ENCODE measurements around the gene TMEM141.

TMEM141 gene

DNA sequence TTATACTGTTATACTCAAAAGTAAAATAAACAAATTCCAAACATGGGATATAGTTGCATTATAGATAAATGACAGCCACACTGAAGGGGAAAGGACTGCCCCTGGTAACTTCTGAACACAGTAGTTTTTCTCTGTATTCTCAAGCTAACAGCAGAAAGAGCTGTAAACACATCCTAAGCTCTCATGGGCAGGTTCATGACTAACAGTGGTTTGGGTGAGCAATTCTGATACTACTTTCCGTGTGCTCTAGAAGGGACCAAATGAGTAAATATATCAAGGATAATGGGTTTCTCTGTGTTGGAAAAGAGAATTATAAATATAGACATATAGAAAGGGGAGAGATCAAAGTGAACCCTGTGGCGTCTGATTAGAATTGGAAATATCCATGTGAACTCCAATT lies 40.6 kb upstream of the TMEM141 start:
- Histone ChIP-seq H3K9me2 (ENCODE audit: low read depth, low read length) (no peaks in the 10 kb centered on the region), H3K9ac (ENCODE audit: low read length) (no peak overlapping the region), H3K36me3 (ENCODE audit: insufficient read depth, low read length) (peaks cover 2% of the 10 kb centered on the region; the same call in 1 of the 2 replicates), H3K4me2 (ENCODE audit: low read length) (no peak overlapping the region), H3K79me2 (ENCODE audit: insufficient read depth, low read length) (no peaks in the 10 kb centered on the region), H2AFZ (ENCODE audit: low read length) (no peak overlapping the region), H3K9me3 (ENCODE audit: low read length) (peaks cover 13% of the 10 kb centered on the region), H3K4me3 (ENCODE audit: low read depth, low read length, poor library complexity, severe bottlenecking) (no peak overlapping the region), H3K27me3 (ENCODE audit: insufficient read depth, low read length) (peaks cover 36% of the 10 kb centered on the region; the same call in 1 of the 2 replicates), H3F3A (ENCODE audit: insufficient read depth, low read length) (no peaks in the 10 kb centered on the region), H4K20me1 (ENCODE audit: insufficient read depth, low read length) (no peaks in the 10 kb centered on the region), H3K4me1 (ENCODE audit: insufficient read depth, low read length, severe bottlenecking) (no peaks in the 10 kb centered on the region), H3K27ac (ENCODE audit: low read depth, low read length, poor library complexity, severe bottlenecking) (no peak overlapping the region)
- no peak for TF ChIP-seq EZH2 (IDR thresholded peaks at IDR 0.05; ENCODE audit: borderline replicate concordance, low read length)
- TF ChIP-seq, protein P1, sequence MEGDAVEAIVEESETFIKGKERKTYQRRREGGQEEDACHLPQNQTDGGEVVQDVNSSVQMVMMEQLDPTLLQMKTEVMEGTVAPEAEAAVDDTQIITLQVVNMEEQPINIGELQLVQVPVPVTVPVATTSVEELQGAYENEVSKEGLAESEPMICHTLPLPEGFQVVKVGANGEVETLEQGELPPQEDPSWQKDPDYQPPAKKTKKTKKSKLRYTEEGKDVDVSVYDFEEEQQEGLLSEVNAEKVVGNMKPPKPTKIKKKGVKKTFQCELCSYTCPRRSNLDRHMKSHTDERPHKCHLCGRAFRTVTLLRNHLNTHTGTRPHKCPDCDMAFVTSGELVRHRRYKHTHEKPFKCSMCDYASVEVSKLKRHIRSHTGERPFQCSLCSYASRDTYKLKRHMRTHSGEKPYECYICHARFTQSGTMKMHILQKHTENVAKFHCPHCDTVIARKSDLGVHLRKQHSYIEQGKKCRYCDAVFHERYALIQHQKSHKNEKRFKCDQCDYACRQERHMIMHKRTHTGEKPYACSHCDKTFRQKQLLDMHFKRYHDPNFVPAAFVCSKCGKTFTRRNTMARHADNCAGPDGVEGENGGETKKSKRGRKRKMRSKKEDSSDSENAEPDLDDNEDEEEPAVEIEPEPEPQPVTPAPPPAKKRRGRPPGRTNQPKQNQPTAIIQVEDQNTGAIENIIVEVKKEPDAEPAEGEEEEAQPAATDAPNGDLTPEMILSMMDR (IDR thresholded peaks at IDR 0.05; ENCODE audit: low read length), result no peak

DNA sequence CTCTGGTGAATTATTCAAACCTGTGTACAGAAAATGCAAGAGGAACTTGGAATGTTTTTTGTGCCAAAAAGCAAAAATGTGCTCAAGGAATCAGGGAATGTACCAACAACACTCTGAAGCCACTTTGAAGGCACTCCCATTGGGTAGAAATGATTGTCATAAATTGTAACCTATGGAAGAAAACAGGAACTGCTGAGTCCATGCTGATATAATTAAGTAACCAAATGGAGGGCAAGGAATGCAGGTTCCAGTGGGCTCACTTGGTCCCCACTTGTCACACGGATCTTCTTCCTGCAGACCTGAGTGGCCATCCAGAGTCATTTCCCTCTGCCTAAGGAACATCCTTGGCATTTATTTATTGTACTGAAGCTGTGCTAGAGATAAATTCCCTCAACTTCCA lies 39.9 kb upstream of the TMEM141 start:
- Histone ChIP-seq H3K4me3 (ENCODE audit: low read depth, low read length, poor library complexity, severe bottlenecking) (no peak overlapping the region), H3K27ac (ENCODE audit: low read depth, low read length, poor library complexity, severe bottlenecking) (no peak overlapping the region), H3K9me2 (ENCODE audit: low read depth, low read length) (no peaks in the 10 kb centered on the region), H2AFZ (ENCODE audit: low read length) (no peak overlapping the region), H3K4me2 (ENCODE audit: low read length) (no peak overlapping the region), H3F3A (ENCODE audit: insufficient read depth, low read length) (no peaks in the 10 kb centered on the region), H3K4me1 (ENCODE audit: insufficient read depth, low read length, severe bottlenecking) (no peaks in the 10 kb centered on the region), H4K20me1 (ENCODE audit: insufficient read depth, low read length) (no peaks in the 10 kb centered on the region), H3K9ac (ENCODE audit: low read length) (no peak overlapping the region), H3K79me2 (ENCODE audit: insufficient read depth, low read length) (no peaks in the 10 kb centered on the region), H3K27me3 (ENCODE audit: insufficient read depth, low read length) (peaks cover 40% of the 10 kb centered on the region; the same call in 1 of the 2 replicates), H3K36me3 (ENCODE audit: insufficient read depth, low read length) (peaks cover 2% of the 10 kb centered on the region; the same call in 1 of the 2 replicates), H3K9me3 (ENCODE audit: low read length) (peaks cover 13% of the 10 kb centered on the region)
- TF ChIP-seq, protein P1 (IDR thresholded peaks at IDR 0.05; ENCODE audit: low read length), result no peak
- TF ChIP-seq EZH2 (IDR thresholded peaks at IDR 0.05; ENCODE audit: borderline replicate concordance, low read length), result no peak

DNA sequence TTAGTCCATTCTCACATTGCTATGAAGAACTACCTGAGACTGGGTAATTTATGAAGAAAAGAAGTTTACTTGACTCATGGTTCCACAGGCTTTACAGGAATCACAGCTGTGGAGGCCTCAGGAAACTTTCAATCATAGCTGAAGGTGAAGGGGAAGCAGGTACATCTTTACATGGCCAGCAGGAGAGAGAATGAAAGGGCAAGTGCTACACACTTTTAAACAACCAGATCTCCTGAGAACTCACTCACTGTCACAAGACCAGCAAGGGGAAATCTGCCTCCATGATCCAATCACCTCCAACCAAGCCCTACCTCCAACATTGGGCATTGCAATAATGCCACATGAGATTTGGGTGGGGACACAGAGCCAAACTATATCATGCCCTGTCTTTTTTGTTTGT lies 39.3 kb upstream of the TMEM141 start:
- Histone ChIP-seq H4K20me1 (ENCODE audit: insufficient read depth, low read length) (no peaks in the 10 kb centered on the region), H3K4me2 (ENCODE audit: low read length) (no peak overlapping the region), H2AFZ (ENCODE audit: low read length) (no peak overlapping the region), H3K9me2 (ENCODE audit: low read depth, low read length) (no peaks in the 10 kb centered on the region), H3K9me3 (ENCODE audit: low read length) (peaks cover 13% of the 10 kb centered on the region), H3K4me3 (ENCODE audit: low read depth, low read length, poor library complexity, severe bottlenecking) (no peak overlapping the region), H3K79me2 (ENCODE audit: insufficient read depth, low read length) (no peaks in the 10 kb centered on the region), H3K4me1 (ENCODE audit: insufficient read depth, low read length, severe bottlenecking) (no peaks in the 10 kb centered on the region), H3F3A (ENCODE audit: insufficient read depth, low read length) (no peaks in the 10 kb centered on the region), H3K27ac (ENCODE audit: low read depth, low read length, poor library complexity, severe bottlenecking) (no peak overlapping the region), H3K36me3 (ENCODE audit: insufficient read depth, low read length) (peaks cover 2% of the 10 kb centered on the region; the same call in 1 of the 2 replicates), H3K27me3 (ENCODE audit: insufficient read depth, low read length) (peaks cover 44% of the 10 kb centered on the region; the same call in 1 of the 2 replicates), H3K9ac (ENCODE audit: low read length) (no peak overlapping the region)
- no peak for TF ChIP-seq EZH2 (IDR thresholded peaks at IDR 0.05; ENCODE audit: borderline replicate concordance, low read length)
- TF ChIP-seq, protein P1 (IDR thresholded peaks at IDR 0.05; ENCODE audit: low read length), result no peak

All from OCI-LY1 (cell line).